SU-DHL-6 (cell line): Measurements from ENCODE around the gene TMEM62.

Experiments
- H2AFZ ChIP-seq: fragments of 200-600 bp; sonication (generic); 2 replicates; pipeline ENCODE4 v1.6.1; 2014; ENCODE audit warnings: low read depth, mild to moderate bottlenecking, moderate library complexity, mixed read lengths, antibody characterized with exemption, low read length; ENCODE audit not compliant: severe bottlenecking
- H3F3A ChIP-seq: fragments of 200-600 bp; shearing (Covaris generic); 2 replicates; pipeline ENCODE4 v1.6.0; 2016; ENCODE audit warnings: antibody characterized with exemption, mild to moderate bottlenecking; ENCODE audit not compliant: insufficient read depth
- H3K27ac ChIP-seq: fragments of 200-600 bp; sonication (generic); 2 replicates; pipeline ENCODE4 v1.5.1; 2016; ENCODE audit warnings: low read depth, mild to moderate bottlenecking, low read length, moderate library complexity, mixed read lengths
- H3K27me3 ChIP-seq: fragments of 200-600 bp; sonication (generic), shearing (Covaris generic); 2 replicates; pipeline ENCODE4 v1.6.0; 2014; ENCODE audit warnings: mild to moderate bottlenecking, low read length
- H3K36me3 ChIP-seq: fragments of 200-600 bp; sonication (generic); 2 replicates; pipeline ENCODE4 v1.6.1; 2014; ENCODE audit warnings: mild to moderate bottlenecking, low read length, mixed read lengths
- H3K4me2 ChIP-seq: fragments of 300-600, 200-600 bp; shearing (Covaris generic), sonication (generic); 2 replicates; pipeline ENCODE4 v1.6.0; 2014; ENCODE audit warnings: low read length, low read depth, mild to moderate bottlenecking; ENCODE audit not compliant: poor library complexity, severe bottlenecking
- H3K4me3 ChIP-seq: fragments of 200-600 bp; sonication (generic); 2 replicates; pipeline ENCODE4 v1.5.1; 2014; ENCODE audit warnings: antibody characterized with exemption, low read length, mild to moderate bottlenecking, mixed read lengths; ENCODE audit not compliant: insufficient read depth, poor library complexity, severe bottlenecking
- H3K79me2 ChIP-seq: fragments of 200-600 bp; sonication (generic); 2 replicates; pipeline ENCODE4 v1.6.1; 2014; ENCODE audit warnings: mild to moderate bottlenecking, low read length, moderate library complexity; ENCODE audit not compliant: insufficient read depth
- H3K9ac ChIP-seq: fragments of 200-600 bp; sonication (generic); 2 replicates; pipeline ENCODE4 v1.7.0; 2014; ENCODE audit warnings: mild to moderate bottlenecking, low read length
- H3K9me2 ChIP-seq: fragments of 200-600 bp; sonication (generic); replicated peaks from 2 replicates; pipeline ENCODE4 v1.6.1; 2014; ENCODE audit warnings: low read length; ENCODE audit not compliant: insufficient read depth
- H3K9me3 ChIP-seq: fragments of 200-600 bp; sonication (generic); 2 replicates; pipeline ENCODE4 v1.6.1; 2014; ENCODE audit warnings: low read length, mixed read lengths; ENCODE audit not compliant: insufficient read depth
- H4K20me1 ChIP-seq: fragments of 200-600 bp; sonication (generic); 2 replicates; pipeline ENCODE4 v1.6.1; 2014; ENCODE audit warnings: low read depth, mild to moderate bottlenecking, antibody characterized with exemption, low read length, moderate library complexity, mixed read lengths
- EZH2phosphoT487 ChIP-seq: fragments of 200-600 bp; sonication (generic), shearing (Covaris generic); conservative IDR thresholded peaks from 2 replicates; pipeline ENCODE4 v1.6.1; 2018; ENCODE audit warnings: mild to moderate bottlenecking, antibody characterized with exemption, low read length, moderate library complexity, mixed read lengths
- TF ChIP-seq, protein P1 (sequence below): fragments of 200-600 bp; sonication (generic); IDR thresholded peaks from one replicate; pipeline ENCODE4 v1.5.1; 2017; ENCODE audit warnings: antibody characterized with exemption, mild to moderate bottlenecking, low read length, moderate library complexity; ENCODE audit not compliant: insufficient read depth, poor library complexity, severe bottlenecking

TMEM62 gene

GRCh38 chr15:43104426-43104825, 29.0 kb upstream of the TMEM62 start:
- peak overlapping the region; percentile 73 for H3K4me3 ChIP-seq
- no peaks in the 10 kb centered on the region for H3K27me3 ChIP-seq
- H4K20me1 ChIP-seq: no peaks in the 10 kb centered on the region
- H3K27ac ChIP-seq: no peak overlapping the region
- TF ChIP-seq, protein P1, sequence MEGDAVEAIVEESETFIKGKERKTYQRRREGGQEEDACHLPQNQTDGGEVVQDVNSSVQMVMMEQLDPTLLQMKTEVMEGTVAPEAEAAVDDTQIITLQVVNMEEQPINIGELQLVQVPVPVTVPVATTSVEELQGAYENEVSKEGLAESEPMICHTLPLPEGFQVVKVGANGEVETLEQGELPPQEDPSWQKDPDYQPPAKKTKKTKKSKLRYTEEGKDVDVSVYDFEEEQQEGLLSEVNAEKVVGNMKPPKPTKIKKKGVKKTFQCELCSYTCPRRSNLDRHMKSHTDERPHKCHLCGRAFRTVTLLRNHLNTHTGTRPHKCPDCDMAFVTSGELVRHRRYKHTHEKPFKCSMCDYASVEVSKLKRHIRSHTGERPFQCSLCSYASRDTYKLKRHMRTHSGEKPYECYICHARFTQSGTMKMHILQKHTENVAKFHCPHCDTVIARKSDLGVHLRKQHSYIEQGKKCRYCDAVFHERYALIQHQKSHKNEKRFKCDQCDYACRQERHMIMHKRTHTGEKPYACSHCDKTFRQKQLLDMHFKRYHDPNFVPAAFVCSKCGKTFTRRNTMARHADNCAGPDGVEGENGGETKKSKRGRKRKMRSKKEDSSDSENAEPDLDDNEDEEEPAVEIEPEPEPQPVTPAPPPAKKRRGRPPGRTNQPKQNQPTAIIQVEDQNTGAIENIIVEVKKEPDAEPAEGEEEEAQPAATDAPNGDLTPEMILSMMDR: no peak
- TF ChIP-seq EZH2phosphoT487: no peak
- H3K9me2 ChIP-seq: no peaks in the 10 kb centered on the region
- H3K9ac ChIP-seq: no peak overlapping the region
- no peaks in the 10 kb centered on the region for H3K9me3 ChIP-seq
- no peaks in the 10 kb centered on the region; the same call in 1 of the 2 replicates for H3K36me3 ChIP-seq
- peaks cover 6% of the 10 kb centered on the region; the same call in 1 of the 2 replicates for H3F3A ChIP-seq
- H3K4me2 ChIP-seq: peak overlapping the region; percentile 94
- H3K79me2 ChIP-seq: peaks cover 63% of the 10 kb centered on the region
- H2AFZ ChIP-seq: no peak overlapping the region

DNA sequence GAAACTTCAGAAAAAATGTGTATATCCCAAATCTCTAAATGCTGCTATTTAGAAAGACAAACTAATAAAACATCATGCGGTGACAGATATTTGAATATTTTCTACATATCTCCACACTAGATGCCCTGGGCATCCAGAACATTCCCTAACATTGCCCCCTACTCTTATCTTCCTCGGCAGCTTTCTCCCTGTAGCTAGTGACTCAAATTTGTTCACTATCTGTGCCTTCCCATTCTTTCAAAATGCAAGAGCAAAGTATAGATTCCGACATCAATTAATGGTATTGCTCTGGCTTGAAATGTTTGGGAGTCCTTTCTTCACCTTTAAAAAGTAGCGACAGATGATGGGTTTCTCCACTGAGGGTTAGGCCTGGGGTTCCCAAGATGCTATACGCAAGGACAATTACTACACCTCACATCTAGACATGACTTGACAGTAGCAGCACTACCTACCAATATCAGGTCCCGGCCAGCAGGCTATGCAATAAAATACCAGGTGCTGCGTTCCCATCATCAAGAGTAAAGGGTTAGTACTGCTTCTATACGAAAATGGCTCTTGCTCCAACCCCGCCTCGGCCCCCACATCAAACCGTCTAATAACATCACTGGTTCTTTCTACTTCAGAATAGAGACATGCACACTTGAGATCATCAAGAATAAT, 28.2 kb upstream of the TMEM62 start:
- Histone ChIP-seq H3K36me3 (no peaks in the 10 kb centered on the region; the same call in 1 of the 2 replicates), H3K9me2 (no peaks in the 10 kb centered on the region), H3K4me2 (peak overlapping the region; percentile 94), H3K4me3 (peak overlapping the region; percentile 73), H3K9ac (peak overlapping the region; percentile 65), H2AFZ (peak overlapping the region; percentile 59), H3K27me3 (no peaks in the 10 kb centered on the region), H3K9me3 (no peaks in the 10 kb centered on the region), H4K20me1 (no peaks in the 10 kb centered on the region), H3K79me2 (peaks cover 56% of the 10 kb centered on the region), H3F3A (peaks cover 6% of the 10 kb centered on the region; the same call in 1 of the 2 replicates), H3K27ac (peak overlapping the region; percentile 37)
- no peak for TF ChIP-seq EZH2phosphoT487
- TF ChIP-seq, protein P1: no peak

DNA sequence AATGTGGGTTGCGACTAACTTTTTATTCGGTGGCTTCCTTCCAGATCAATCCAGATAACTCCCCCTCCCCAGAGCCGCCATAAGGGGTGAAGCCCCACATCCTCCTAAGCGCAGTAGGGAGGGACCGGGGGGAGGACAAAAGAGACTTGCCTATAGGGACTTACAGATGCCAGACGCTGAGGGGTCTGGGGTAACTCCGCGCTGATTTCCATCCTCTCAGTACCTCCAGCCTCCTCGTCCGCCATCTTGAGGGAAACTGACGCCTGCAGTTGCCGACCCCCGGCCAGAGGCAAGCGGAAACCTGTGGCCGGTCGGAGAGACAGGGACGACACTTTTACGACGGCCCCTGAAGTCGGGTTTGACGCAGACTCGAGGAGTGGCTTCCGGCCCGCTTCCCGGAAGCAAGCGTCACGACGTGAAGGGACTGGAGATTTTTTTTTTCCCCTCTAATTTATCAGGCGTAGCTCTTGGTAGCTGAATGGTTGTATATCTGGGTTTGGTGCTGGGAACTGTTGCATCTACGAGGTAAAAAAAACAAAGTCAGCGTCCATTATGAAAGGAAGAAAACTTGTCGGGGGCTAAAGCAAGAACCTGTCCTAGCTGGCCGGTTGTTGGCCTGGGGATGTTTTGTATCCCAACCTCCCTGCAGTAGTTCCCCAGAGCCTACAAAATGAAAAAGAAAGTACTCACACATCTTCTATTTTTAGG, 27.5 kb upstream of the TMEM62 start, which contains the start of gene UBR1:
Gene UBR1, minus strand, starts transcription at position 261 of the 708 bp plus-strand sequence. Its CDS starts 16 bp downstream, at position 245.
- Histone ChIP-seq H3K36me3 (no peaks in the 10 kb centered on the region; the same call in 1 of the 2 replicates), H3K9me2 (no peaks in the 10 kb centered on the region), H3K27me3 (no peaks in the 10 kb centered on the region), H3K79me2 (peaks cover 49% of the 10 kb centered on the region), H3K9ac (peak within 1 kb of the TSS; percentile 65), H4K20me1 (no peaks in the 10 kb centered on the region), H3K27ac (peak within 1 kb of the TSS; percentile 47), H3K4me2 (peak within 1 kb of the TSS; percentile 94), H2AFZ (peak within 1 kb of the TSS; percentile 88), H3K9me3 (no peaks in the 10 kb centered on the region), H3K4me3 (peak within 1 kb of the TSS; percentile 73), H3F3A (peaks cover 6% of the 10 kb centered on the region; the same call in 1 of the 2 replicates)
- no peak for TF ChIP-seq EZH2phosphoT487
- TF ChIP-seq, protein P1: no peak
